HG02571 (cell line): Measurements from ENCODE around the gene CTBP2.

Experiments used
- ATAC-seq: cut with Tn5 transposase; IDR thresholded peaks from one replicate; pipeline ENCODE4 v1.9.1; 2021; ENCODE audit warnings: mild to moderate bottlenecking, moderate library complexity; ENCODE audit not compliant: unreplicated experiment

Gene CTBP2

DNA sequence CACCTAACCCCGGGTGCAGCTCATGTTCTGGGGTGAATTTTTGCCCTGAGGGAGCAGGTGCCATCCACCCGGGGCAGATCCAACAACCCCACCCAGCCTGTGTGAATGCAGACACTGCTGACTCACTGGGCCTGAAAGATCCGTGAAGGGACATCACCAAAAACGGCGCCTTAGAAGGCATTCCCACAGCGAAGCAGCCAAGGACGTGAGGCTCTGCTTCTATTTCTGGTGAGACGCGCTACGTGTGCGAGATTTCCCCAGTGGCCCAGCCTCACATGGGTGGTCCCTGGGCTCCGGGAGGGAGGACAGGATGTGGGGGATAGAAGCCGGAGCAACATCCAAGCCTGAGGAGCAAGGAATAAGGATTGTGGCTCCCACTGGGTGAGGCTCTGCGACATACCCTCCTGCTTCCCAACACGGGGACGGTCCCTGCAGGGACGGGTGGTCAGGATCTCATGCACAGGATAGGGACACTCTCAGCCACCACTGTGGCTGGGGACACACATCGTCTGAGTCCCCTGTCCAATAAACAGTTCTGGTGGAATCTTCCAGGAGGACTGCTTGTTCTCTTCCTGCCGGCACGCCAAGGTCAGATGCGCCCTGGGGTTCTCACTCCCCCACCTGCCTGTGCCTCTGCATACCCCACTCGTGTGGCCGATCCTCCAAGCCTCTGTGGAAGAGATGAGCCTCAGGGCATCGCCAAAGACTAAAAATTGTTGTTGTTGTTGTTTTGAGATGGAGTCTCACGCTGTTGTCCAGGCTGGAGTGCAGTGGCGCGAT, 148.2 kb downstream of the CTBP2 start:
- no peak for ATAC-seq

DNA sequence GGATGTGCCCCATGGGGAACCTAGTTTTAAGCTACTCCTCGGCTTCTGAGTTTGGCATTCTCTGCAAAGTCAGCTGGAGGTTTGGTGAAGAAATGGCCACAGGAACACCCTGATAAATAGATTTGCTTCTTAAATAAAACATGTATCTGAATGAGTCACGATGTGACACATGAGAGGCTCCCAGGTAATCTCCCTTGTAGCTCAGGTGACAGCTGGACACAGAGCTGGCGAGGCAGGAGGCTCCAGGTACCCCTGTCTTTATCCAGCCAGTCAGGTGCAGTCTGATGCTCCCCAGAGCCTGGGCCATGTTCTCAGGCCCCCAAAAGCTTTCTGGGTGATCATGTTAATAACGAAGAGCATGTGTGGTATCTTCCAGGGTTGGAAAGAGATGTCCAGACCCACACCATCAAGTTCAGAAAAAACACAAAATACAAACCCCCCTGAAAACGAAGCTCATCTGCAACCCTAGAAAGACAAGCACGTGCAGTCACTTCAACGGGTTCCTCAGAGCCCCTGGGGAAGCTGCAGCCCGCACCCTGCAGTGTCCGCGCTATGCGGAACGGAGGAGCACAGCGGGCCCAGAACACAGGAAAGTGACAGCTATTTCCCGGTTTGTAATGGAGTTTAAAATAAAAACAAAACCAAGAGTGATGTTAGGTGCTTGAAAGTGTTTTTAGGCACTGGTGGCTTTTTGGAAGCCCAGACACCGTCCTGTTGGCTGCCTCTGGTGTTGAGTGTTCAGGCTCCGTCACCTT, 149.0 kb downstream of the CTBP2 start:
- no peak for ATAC-seq

DNA sequence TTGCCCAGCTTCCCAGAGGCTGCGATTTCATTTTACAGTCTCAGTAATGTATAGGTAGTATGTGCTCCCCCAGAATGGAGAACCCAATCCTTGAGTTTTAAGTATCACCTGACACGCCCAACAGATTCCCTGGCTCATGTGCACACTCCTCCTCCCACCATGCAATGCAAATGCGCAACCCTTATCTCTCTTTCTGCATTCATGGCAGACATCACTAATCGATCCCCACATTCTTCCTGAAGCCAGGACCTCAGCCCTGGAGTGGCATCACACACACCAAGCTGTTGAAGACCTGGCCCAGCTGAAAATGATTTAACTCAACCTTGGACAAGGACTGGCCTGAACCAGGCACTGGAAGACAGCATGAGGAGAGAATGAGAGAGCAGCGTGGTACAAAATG, 150.0 kb downstream of the CTBP2 start:
- no peak for ATAC-seq

DNA sequence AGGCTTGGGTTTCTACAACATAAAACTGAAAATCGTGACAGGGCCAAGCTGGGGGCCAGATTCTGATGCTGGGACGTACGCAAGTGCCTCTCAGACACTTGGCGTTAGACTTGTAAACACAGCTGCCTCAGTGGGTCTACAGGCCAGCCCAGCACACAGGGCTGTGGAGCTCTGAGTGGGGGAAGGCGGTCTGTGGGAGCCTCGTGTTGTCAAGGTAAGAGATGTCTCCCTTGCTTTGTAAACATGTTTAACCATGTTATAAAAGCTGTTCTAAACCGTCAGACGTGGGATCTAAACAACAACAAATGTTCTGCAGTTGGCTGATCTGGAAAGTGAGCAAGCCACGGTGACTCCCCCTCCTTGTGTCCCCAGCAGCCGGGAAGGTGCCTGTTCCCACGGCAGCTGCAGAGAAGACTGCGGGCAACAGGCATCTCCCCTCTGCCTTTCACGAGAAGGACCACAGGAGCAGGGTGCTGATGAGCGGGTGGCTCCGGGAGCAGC, 150.7 kb downstream of the CTBP2 start:
- no peak for ATAC-seq

DNA sequence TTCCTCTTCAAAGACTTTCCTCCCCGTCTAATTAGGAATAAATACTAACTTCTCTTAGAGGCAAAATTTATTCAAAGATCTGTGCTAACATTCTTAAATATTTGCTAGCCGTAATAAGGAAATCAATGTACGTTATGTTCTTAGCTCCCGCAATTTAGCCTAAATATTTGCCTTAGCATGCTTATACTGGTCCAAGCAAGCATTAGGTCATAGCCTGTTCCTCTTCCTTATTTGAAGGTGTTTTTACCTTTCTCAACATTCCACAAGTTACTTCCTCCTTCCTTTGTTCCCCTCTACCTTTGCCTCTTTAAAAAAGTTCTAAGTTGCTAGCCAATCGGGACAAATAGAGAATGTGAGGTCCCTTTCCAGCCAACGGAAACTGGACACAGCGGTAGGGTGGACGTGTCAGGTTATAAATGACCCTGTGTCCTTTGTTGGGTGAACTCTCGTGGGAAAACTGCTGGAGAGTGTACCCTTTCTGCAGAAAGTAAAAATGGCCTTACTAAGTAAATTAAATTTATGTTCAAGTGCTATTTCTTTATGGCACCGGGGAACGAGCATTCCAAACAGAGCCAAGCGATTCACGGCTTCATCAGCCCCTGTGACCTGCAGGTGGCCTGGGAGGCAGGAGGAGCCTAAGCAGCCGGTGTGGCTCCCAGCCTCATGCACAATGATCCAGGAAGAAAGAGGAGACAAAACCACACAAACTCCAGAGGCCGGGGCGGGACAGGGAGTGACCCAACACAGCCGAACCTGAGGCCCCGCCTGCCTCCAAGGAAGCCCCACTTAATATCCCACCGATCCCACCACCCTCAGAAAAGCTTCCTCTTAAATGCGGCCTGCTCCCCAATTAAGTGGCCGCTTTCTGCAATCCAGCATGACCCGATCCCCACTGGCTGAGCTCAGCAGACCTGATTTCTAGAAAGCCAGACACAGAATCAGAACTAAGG, 151.4 kb downstream of the CTBP2 start:
- ATAC-seq = no peak

DNA sequence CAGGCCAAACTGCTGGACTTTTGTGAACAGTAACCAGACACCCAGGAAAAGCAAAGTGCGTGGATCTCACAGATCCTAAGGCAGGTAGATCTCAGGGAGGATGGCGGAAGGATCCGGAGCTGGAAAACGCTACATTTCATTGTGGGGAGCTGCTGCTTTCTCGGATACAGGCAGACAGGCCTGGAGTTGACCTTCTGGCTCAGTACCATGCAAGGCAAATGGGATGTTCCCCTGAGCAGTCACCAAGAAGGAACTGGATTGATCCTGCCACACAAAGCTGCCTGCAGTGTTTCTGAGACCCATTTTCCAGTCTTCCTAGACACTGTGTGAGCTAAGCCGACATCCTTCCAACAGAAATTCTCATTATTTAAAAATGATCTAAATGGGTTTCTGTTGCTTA, 152.9 kb downstream of the CTBP2 start:
- no peak for ATAC-seq

DNA sequence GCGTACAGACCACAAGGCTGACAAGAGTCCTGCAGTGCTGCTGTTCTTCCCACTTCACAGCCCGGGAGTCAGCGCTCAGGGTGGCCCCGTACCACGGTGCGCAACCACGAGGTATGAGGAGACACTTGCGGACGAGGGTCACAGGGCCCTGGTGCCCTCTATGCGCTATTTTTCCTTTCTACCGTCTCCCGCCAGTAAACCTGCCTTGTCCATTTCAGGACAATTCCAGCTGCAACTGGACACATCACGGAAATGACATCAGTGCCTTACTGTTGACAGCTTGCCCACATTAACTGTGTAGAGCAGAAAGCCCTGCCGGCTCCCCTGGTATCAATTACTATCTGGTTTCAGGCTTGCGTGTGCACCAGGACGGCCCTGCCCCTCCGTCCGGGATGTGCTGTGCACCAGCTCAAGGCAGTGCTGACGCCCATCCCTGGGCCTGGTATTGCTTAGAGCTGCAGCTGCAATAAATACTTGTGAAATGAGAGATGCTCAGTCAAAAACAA, 153.4 kb downstream of the CTBP2 start:
- ATAC-seq = no peak

DNA sequence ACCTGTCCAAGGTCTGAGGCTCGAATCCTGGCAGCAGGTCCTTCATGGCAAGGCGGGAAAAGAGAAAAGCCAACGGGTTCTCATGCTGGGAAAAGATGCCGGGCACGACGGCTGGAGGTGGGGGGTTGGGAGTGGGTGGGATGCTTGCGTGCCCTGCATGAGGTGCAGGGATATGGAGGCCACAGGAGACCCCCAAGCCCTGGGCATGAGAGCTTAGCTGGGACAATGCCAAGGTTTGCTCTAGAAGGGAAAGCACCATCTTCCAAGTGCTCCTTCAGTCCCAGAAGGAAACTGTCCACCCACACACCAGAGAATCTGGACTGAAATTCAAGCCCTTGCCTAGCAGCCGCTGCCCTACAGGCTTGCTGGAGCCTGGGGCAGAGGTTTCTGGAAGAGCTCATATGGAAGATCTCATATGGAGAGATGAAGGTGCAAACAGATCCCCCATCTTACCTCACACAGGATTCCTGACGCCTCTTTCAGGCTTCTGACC, 154.1 kb downstream of the CTBP2 start:
- no peak for ATAC-seq

DNA sequence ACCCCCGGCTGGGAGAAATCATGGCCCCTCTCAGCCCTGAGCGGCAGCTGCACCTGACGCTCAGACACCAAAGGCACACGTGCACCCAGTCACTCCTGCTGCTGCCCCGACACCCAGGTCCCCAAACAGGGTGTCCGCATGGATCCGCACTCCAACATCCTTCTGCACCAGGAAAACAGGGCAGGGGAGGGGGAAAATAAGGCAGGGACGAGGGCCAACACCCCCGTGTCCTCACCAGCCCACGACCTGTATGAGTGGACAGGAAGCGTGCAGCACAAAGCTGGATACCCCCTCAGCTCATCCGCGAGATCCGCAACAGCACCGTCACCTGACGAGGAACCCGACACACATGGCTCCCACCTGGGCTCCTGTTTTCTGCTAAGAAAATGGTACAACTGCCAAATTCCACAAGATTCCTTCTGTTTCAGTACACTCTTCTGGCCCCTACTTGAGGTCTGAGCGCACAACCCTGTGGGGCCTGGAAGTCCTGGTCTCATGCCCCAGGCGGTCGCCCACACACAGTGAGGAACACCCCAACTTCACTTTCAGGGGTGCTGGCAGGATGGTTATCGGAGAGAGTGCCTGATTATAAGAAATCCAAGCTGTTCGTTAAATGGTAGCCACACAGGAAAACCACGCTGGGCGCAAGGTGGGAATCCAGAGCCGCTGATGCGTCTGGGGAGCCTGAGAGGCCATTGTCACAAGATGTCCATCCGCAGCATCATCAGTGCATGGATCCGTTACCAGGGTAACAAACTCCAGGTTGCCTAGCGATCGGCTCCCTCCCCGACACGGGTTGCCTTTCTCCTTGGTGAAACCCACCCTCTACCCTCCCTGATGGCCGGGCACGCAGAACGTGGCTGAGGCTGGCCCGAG, 154.8 kb downstream of the CTBP2 start:
- no peak for ATAC-seq

DNA sequence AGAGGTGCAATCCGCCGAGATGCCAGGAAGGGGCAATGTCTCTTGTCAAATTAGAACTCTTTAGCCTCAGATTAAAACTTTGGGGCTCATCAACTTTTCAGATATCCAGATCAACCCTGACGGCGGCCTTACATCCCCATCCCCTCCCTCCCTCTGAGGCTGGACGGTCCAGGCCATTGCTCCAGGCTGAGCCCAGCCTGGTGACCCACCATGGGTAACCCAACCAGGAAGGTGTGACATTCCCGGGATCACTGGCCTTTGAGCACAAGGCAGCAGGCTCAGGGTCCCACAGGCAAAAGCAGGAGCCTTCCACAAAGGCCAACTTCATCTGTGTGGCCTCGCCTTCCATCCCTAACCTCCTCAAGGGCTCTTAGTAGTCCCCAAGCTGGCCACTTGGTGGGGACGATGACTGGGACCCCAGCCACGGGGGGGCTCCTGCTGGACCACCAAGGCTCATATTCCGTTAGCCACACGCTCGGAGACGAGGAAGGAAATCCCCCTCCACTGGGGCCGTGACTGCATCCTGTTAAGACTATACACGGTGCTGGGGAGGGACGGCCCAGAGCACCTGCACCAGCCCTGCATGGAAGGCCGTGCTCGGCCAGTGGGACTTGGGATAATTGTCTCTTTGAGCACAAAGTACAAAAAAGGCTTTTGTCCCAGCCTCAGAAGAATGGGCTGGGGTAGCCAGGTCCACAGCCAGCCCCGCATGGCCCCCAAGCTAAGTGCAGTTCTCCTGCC, 155.6 kb downstream of the CTBP2 start:
- ATAC-seq = no peak

DNA sequence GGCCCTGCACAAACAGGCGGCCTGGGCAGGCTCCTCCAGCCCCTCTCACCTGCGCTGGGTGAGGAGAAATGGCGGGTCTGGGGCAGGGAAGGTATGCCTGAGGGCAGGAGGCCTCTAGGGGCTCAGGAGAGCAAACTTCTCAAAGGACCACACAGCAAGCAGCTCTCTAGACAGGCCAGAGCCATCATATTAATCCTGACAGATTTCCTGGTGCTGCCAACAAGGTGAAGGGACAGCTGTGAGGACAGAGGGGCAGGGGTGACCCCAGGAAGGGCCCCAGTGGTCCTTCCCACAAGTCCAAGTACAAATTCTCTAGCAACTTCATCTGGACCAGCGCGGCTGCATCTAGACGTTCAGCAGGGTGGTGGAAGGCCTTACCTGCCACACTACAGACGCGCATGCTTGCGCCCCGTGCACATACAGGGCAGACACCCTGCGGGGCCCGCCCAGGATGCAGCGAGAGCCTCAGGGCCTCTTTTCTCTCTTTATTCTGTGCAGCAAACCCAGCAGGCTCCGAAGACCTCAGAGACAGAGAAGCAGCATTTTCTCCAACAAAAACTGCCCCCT, 156.4 kb downstream of the CTBP2 start:
- ATAC-seq = no peak

DNA sequence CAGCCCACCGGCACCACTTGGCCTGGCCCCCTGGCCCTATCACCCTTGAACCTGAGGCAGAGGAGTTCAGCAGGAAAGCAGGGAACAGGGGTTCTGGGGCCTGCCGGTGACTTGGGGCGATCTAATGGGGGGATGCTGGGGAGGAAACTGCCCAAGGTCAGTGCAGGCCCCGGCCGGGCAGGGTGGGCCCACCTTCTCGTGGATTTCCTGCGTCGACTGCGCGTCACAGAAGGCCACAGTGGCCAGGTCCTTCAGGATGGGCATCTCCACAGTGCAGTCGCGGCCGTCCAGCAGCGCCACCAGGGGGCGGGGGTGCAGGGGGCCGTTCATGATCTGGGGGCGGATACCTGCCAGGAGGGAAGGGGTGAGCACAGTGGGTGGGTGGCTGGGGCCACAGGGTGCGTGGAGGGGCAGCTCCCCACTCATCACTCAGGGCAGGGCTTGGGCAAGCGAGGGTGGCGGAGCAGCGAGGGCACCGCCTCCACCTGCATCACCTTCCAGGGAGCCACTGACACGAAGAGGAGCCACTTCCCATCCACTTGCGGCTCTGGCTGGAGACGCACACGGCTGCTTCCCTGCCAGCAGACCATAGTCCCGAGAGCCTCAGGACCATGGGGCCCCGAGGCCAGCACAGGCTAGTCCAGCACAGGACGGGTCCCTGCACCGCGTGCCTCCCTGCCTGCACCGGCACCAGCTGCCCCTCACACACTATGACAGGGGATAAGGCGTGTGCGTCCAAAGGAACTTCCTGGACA, 157.0 kb downstream of the CTBP2 start:
- no peak for ATAC-seq

DNA sequence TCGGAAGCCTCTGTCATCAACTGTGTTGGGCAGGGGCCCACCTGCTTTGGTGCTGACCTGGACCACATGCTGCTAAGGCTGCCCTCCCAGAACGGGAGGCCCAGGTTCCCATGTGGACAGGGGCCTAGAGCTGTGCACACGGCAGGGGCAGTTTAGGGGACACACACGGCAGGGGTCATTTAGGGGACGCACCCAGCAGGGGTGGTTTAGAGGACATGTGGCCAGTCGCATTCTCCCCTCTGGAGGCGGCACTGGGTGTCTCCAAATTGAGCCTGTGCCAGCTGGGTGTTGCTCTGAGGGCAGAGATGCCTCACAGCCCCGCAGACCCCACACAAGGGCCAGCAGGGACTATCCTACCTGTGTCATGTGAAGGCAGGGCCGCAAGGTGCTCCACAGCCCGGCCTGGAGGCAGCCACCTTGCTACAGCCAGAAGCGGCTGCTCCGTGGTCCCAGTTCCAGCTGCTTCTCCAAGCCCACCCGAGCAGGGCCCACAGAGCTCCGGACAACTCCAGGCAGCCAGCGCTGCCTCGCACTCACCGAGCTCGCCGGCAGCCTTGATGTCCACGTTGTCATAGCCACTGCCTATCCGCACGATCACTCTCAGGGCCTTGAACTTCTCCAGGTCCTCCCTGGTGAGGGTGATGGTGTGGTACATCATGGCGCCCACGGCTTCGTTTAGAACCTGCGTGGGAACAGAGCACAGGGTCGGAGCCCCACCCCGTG, 157.8 kb downstream of the CTBP2 start:
- ATAC-seq = no peak

DNA sequence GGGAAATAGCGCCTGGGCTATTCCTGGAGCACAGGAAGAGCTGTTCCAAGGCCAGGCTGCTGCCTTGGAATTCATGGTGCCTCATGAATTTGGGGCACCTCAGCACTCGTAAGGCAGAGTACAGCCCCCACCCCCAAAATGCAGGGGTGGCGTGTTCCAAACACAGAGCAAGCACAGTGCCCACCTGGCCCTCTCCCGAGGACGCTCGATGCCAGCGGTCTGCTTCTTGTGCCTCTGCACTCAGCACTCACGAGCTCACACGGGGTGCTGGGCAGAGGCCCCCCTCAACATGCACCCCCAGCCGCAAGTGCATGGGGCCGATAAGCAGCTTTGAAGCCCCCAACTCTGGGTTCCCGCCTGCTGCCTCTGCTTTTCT, 158.3 kb downstream of the CTBP2 start:
- no peak for ATAC-seq

DNA sequence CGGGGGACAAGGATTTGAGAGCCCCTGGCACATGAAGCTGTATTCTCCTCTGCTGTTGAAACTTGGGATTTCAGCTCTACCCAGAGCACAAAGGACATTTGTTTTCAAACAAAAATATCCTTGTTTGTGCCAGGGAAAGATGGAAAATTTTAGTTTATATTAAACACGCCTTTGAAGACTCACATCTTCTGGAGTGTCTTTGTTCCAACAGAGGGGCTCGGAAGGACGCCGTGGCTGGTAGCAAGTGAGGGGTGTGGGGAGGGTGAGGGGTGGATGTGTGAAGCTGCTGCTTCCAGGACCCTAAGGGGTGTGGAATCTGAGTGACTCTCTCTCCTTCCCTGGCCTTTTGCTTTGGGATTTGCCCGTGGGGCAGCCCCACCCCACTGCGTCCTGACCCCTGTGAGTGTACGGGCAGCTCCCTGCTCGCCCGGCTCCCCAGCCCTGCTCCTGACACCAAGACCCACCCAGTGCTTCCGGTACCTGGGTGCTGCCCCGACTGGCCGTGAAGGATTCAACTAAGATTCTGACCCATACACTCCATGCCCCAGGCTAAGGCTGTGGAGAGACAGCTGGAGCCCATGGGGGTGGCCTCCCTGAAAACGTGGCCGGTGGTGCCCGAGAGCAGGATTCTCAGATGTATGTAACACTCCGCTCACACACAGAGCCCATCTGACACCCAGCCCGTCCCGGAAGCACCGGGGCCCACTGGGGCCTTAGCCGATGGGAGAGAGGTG, 158.9 kb downstream of the CTBP2 start:
- ATAC-seq = no peak

DNA sequence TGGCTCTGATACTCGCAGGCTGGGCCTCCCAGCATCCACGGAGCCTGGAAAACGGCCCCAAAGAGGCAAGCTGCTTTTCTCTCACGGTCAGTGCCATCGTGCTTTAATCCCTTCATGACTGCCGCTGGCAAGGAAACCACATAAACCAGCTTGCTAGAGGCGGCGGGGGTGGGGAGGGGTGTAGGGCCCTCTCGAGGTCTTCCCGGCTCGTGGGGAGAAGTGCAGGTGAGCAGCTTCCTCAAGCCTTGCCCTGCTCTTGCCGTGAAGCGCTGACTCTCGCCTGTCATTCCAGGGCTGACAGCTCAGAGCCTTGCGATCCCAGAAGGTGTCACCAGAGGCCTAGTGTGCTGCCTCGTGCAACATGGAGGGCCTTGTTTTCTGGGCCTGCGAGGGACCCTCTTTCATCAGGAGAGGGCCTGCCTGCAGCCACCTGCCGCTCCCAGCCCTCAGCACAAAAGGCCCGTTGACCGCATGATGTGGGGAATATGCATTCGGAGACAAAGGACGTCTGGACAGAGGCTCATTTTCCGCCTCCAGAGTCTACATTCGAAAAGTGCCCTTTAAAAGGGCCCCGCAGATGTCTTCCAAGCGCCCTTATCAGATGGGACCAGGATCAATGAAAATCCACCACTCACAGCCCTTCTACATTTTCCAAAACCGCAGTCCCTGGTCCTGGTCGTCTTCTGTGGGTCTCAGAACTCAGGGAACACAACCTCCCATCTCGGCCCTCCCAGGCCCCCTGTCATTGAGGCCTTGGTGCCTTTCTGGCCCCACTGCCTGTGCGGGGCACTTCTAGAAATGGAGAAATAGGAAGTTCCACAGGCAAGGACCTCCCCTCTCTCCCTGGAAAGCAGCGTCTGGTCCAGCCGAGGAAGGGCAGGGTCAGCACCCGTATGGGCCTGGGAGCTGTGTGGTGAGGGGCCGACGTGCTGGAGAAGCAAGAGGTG, 159.7 kb downstream of the CTBP2 start:
- ATAC-seq = no peak
